HG02852 (cell line): Measurements from ENCODE around the gene VGLL3.
"Not testable (repeated sequence)": the region's sequence is repeated elsewhere in the genome, so short reads cannot be mapped to it uniquely, and the experiment has no call there.

Experiments
- ATAC-seq: cut with Tn5 transposase; IDR thresholded peaks from one replicate; pipeline ENCODE4 v1.9.1; 2021; ENCODE audit warnings: mild to moderate bottlenecking, moderate library complexity; ENCODE audit not compliant: unreplicated experiment

The VGLL3 gene

DNA sequence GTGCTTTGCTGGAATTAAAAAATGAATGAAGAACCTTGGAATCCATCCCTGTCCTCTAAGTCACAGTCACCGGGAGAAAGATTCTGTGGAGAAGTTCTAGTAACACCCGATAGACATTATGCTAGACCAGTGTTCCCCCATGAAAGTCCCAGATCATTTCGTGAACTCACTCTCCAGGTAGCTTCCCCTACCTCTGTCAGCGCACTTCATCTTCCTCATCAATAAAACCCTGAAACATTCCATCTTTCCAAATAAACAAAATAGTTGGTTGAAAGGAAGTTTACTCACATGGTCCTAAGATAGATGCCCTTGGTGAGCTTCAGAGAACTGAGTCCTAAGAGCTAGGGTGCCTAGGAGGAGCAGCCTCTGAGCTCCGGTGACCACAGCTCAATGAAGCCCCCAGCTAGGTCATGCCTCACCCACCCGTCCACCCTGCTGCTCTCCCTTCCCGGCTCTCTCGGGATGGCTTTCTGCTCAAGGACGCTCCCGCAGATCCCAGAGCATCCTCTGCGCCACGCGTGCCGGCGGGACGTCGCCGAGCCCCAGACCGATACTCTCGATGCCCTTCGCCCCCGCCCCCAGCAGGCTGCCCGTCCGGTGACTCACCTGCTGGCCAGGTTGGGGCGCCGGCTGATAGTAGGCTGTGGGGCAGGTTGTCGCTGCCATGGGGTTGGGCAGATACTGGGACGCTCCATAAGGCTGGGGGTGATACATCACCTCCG, 776 bp downstream of the VGLL3 start:
- ATAC-seq, result no peak

DNA sequence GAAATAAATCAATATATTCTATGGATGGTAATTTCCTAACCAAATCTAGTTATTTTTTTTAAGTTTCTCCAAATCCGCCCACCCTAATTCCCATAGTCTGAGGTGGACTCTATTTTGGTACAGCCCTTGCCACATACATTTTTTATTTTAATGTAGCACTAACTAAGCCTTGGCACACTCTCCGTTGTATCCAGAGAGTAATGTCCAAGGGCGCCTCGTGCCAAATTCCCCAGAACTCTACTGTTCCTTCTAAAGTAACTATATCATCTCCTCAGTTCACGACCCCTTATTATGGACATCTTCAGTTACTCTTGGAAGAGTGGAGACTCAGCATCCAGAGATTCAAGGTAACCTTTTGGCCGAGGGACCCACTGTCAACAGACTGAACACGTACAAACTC, 1.3 kb downstream of the VGLL3 start:
- ATAC-seq, result no peak

DNA sequence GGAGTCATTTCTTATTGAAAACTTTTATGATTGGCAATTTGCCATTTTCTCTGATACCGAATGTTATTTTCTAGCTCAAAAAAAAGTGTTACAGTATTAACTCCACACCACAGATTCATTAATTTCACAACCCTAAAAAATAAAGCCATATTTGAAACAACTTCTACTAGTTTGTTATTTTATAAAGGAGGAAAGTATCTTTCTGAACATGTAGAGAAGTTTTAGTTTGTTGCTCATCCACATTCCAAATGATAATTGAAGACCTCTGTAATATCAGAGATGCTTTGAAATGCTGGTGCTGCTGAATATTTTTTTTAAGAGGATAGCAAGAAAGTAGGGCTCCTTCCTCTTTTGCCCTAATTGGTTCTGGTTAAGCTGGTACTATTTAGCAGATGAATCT, 1.9 kb downstream of the VGLL3 start:
- ATAC-seq, result no peak

DNA sequence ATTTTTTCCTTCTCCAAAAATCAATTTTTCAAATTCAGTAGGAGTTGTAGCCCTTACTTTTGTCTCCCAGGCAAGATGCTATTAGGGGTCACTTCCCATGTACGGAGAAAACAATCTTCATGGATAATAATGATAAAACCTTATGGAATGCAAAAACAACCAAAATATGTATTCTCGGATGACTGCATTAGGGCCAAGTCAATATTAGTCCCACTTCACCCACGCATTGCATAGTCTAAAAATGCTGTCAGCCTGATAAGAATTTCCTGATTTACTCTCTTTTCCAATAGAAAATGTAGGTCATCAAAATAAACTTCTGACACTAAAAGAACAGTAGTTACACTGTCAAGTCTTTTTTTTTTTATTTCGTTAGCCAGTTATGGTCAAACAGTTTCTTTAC, 2.7 kb downstream of the VGLL3 start:
- no peak for ATAC-seq

DNA sequence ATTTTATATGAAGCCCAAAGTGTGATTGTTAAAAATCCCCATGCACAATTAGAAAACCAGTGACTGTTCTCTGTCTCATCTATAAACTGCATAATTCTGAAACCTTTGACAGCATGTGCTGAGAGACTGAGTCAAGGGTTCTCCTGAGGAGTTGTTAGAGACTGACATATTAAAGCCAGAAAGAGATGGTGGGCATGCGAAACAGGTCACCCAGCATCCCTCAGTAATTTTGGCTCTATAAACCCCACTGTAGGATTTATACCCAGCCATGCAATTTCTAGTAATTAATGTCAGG, 3.6 kb downstream of the VGLL3 start:
- ATAC-seq, result no peak

DNA sequence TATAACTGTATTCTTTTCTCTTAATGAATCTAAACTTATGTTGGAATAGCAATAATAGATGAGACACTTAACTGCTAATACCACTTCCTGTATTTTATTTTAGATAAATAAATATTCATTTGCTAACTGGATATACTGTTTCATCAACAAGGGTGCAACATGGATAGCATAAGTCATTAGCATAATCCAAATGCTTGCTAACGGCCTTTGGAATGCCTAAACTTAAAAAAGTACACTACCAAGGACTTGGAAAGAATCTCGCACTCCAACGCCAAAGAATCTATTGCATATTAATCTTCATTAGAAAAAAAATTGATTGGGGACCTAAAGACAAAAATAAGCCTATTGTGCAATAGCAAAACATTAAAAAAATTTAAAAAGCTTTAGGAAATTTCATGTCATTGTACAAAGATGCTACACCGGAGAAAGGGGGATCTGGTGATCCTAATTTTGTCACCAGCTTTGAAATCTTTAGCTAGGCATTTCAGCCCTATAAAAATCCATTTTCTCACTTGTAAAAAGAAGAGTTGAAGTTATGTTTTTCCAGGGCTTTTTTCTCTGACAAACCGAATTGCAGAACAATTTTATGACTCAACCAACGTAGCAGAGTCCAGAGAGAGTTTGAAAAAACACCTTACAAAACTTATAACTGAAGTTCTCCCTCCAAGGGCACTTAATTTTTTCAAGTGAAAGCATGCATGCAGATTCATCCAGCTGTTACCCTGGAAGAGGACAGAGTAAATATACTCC, 4.1 kb downstream of the VGLL3 start:
- ATAC-seq, result no peak

DNA sequence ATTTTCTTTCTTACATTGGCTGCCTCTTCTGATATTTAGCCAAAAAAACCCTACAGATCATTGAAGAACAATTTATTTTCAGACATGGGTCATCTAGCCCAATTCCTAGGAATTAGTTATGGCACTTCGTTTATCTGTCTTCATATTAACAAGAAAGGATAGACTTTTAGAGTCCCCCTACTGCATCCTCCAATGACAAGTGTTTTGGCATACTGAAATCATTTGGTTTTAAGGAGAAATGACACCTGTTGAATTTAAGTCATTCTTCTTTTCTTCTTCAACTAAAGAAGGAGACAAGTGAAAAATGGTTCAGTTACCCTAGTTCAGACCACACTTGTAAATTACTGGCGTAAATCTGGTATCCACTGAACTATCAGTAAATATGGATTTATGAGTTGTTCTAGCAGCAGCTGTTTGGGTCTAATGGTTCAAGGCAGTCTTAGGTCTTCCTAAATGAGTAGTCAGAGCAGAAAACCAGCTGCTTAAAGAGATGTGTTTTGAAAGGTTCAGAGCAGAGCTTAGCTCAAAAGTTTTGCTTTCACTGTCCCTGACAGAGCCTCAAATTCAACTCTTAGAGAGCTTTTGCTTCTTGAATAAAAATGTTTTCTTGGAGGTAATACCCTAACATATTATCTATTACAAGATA, 5.6 kb downstream of the VGLL3 start:
- no peak for ATAC-seq

DNA sequence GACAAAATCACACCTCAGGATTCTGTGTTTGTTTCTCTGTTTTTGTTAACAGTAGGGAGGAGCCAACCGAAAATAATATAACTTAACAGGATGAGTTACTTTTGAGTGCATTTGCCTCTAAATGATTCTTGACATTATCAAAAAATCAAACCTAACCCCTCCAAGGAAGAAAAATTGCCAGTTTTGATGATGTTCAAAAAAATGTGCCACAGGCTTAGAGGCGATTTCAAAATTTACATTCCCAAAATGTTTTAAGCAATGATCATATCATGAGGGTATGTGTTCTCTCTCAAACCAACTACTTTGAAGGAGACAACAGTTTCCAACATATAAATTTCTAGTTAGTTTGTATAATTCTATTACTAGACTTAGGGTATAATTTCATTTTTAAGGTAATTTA, 6.7 kb downstream of the VGLL3 start:
- ATAC-seq, result no peak

DNA sequence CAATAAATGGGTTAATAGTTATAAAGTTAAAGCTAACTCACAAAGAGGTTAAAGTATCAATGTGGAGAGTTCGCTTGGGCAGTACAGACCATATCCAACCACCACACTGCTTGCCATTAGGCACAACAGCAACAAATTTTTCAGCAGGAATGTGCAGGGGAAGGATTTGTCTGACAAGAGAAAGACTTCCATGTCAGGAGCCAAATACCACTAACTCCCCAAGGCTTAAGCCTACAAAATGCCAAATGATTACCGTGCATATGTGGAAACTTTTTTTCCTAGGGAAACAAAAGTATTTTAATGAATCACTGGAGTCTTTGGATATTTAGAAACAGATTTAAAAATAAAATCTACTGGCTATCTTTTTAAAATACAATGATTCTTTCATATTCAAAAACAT, 8.1 kb downstream of the VGLL3 start:
- ATAC-seq, result no peak

DNA sequence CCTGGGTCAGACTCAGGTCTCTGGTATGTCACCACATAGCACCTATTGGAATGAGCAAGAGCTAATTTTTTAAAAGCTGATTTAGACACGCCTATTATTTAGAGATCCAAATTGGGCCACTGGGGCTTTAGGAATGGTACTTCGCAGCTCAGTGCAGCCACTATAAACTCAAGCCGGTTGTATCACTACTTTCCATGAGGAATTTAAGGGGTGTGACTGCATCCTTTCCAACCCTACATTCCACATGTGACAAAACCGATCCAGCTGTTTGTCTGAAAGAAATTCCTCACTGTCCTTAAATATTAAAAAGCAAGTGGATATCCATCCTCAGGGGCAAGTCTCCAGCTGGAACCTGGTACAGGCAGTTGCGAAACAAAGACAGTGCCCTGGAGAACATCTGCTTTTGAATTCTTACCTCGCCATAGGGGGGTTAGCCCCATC, 12.8 kb downstream of the VGLL3 start:
- no peak for ATAC-seq

DNA sequence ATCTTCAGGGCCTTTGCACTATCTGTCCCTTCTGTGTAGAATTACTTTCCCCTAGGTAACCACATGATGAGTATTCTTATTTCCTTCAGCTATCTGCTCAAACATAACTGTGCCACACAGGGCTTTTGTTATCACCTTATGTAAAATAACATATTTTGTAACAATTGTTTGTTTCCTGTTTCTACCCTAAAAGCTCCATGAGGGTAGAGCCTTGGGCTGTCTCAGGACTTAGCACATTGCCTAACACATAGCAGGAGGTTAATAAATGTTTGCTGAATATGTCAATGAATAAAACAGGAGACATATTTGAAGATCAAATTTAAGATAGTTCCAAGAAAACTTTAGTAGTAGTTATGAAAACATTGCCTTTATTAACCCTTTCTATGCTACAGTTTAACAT, 14.7 kb downstream of the VGLL3 start:
- no peak for ATAC-seq

DNA sequence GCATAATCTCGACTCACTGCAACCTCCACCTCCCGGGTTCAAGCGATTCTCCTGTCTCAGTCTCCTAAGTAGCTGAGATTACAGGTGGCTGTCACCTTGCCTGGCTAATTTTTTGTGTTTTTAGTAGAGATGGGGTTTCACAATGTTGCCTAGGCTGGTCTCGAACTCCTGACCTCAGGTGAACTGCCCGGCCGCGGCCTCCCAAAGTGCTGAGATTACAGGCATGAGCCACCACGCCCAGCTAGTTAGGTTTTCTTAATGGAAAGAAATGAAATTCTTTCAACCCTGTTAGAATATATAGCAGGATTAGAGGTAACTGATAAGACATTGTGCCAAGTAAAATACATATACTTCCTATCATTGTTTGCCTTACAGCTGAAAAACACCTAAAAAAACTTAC, 16.8 kb downstream of the VGLL3 start:
- ATAC-seq, result not testable (repeated sequence)

DNA sequence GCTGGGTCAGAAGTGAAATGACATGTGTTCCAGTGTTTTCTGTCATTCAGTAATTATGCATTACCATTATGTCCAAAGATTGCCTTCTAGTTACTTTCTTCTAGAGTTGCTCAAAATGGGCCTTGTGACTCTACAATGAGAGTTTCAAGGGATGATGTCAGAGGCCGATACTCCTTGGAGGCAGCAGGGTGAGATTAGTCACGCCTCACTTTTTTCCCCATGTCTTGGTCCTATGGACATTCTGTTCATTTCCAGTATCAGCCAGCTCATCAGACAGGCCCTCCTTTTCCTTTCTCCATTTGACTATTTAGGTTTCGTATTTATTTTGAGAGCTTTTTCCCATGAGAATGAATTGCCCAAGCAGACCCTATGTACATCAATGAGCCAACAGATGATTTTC, 17.5 kb downstream of the VGLL3 start:
- no peak for ATAC-seq

DNA sequence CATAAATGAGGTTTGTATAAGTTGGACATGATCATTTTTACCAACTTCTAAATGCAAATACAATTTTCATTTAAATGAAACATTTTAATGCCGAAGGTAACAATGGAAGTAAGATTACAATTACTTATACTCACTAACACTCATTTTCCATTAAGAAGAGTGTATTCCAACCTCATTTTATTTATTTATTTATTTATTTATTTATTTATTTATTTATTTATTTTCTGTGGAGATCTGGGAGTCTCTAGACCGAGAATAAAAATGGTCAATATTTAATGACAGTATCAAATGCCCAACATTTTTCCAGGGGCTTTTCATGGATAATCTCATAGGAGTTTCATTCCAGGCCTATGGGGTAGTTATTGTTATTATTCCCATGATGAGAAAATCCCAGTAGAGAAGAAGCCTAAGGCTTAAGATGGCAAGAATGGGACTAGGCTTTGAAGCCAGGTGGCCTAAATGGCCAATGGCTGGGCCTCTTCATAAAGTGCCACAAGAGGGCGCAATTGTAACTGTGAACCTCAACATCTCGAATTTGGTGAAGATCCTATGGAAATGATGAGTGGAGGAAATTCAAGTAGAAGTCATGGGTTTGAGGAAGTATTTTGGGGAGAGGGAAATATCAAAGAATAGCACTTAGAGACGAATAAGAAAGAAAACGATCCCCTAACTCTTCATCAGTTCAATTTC, 21.3 kb downstream of the VGLL3 start:
- ATAC-seq, result no peak

DNA sequence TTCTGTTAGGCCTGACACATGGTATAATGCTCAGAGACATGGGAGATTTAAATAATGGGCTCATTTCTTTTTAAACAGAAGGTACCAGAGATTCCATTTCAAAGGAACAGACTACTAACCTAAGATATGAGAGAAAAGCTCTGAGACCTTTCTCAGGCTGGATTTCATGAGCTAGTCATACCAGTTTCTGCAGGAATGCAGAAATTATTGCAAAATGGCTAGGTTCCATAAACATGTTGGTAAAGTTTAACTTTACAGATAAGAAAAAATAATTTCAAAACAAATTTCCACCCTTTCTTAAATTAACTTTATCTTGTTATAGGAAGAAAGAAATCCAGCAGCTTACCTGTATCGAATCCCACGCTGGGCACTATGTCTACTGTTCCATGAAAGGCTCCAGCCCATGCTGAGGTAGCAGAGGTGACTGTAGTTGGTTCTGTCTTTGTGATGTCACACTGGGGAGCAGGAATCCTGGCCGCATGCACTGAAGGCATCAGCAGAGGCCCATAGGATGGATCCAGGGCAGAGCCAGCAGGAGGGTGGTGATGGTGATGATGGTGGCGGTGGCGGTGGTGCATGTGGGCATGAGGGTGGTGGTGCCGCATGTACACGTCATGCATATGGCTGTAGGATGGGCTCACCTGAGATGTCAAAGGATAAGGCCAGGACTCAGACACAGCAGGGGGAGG, 22.6 kb downstream of the VGLL3 start:
- no peak for ATAC-seq

DNA sequence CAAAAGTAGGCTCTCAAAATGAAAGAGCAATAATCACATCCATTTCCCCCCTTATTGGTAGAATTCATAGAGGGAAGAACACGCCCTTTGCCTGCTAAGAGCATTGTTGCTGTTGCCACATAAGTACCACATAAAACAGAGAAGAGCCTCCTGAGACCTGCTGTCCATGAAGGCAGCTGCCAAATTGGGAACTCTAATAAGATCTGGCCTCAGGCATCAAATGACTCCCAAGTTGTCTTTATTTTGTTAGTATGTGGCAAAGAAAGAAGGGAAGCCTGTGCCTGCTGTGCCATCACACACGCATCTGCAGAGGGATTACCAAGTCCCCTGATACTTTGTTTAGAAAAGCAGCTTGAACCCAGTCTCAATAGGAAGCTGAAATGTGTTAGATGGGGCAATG, 23.9 kb downstream of the VGLL3 start:
- no peak for ATAC-seq

DNA sequence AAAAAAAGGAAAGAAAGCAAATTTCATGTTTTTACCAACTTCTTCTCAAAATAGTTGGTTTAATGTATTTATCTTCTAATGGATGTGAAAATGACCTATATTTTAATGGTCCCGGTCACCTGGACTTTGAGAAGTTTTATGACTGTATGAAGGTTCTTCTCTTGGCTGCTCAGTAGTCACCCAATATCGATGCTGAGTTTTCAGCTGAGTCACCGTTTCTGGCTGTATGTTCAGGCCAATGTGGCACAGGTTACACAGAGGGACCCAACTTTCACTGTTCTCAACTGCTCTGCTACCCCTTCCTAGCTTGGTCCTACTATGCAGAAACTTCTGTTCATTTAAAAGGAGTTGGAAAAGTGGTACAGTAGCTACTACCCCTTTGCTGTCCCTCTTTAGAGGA, 25.8 kb downstream of the VGLL3 start:
- ATAC-seq, result no peak

DNA sequence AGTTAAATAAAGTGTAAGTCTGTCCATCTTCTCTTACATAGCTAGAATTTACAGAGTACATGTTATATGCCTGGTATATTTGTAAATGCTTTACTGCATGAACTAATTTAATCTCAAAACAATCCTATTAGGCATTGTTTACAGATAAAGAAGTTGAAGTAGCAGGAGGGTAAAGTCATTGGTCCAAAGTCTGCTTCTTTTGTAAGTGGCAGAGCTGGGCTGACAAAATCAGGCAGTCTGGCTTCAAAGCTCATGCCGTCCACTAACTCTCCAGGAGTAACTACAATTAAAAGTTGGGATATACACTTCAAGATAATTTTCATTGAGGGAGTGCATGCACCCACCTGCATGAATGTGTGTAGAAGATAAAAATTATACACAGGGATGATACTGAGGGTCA, 27.3 kb downstream of the VGLL3 start:
- ATAC-seq, result no peak

DNA sequence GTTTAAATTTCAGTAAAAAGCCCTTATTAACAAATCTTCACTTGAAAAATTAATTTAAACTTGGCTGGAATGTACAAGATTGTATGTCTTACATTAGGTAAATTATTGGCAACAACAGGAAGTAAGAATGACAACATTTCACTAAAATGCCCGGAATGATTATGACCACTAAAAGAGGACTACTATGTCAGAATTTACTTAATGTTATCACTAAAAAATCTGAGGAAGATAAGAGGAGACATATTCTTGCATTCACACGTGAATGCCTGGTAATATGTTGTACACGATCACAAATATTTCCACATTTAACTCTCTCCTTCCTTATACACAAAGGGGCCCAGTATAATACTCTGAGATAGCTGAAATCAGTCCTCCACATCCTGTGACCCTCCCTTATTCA, 29.7 kb downstream of the VGLL3 start:
- ATAC-seq, result no peak

DNA sequence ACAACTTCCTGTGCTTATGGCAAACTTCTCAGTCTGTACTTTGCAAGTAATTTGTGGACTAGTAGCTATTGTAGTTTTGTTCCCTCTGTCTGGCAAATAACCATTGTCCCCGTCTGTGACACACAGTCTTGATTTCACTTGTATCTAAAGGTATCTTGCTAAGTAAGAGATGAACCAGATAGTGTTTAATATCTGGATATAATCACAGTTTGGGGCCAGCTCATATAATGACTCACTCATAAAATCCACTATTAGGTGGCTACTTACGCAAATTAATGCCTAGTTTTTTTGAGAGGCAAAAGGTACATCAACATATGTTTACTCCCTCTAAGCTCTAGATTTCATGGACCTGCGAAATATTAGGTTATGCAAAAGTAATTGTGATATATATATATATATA, 30.4 kb downstream of the VGLL3 start:
- ATAC-seq, result no peak

DNA sequence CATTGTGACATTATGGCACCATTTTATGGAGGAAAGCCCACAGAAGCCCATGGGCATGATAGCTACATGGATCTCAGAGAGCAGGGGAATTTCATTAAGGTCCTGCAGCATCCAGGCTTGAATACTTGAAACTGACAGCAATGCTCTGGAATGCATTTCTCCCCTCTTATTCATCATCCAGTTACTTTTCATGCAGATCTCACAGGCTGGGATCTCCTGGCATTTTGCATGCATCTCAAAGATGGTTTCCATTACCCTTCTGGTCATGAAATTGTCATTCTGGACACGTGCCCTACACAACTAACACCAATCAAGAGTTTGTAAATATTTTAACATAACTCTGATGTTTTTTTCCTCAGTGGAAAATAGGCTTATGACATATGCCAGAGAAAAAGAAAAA, 32.4 kb downstream of the VGLL3 start:
- no peak for ATAC-seq
